GM12801 (cell line): ENCODE measurements around the gene SETD3.

Source experiments
- CTCF ChIP-seq: IDR thresholded peaks from one replicate; pipeline ENCODE4 v1.5.1; 2011; ENCODE audit warnings: control low read depth; ENCODE audit not compliant: insufficient read length; ENCODE audit errors: extremely low read depth

Gene SETD3

GRCh38 chr14:99479906-99480869, at the start of gene SETD3:
TSS of gene SETD3 (minus strand) at chr14:99480859. CDS start at chr14:99465805, 15,054 bp downstream.
- TF ChIP-seq CTCF = no peak

- TF ChIP-seq CTCF = no peak
Measured at GRCh38 chr14:99529899-99530298, 49.2 kb upstream of the SETD3 start.

- TF ChIP-seq CTCF = no peak
Measured at GRCh38 chr14:99527427-99528076, 46.9 kb upstream of the SETD3 start.

- TF ChIP-seq CTCF = no peak
Measured at GRCh38 chr14:99527026-99527425, 46.4 kb upstream of the SETD3 start.

GRCh38 chr14:99525699-99526080, 45.0 kb upstream of the SETD3 start:
- no peak for TF ChIP-seq CTCF

- TF ChIP-seq CTCF = no peak
Measured at GRCh38 chr14:99524804-99525698, 44.4 kb upstream of the SETD3 start.
